Stimulated activated CD4-positive, alpha-beta T cell treated with anti-CD3 and anti-CD28 coated beads, Interleukin-12 subunit alpha, Interleukin-12 subunit beta, amount 100 ng/mL, for 4 hours (primary cell): Measurements from ENCODE around the gene MRAP.
A peak's percentile ranks its signal among the peaks of the same experiment; 100 is the strongest.
"Not testable (repeated sequence)": the region's sequence is repeated elsewhere in the genome, so short reads cannot be mapped to it uniquely, and the experiment has no call there.

ENCODE experiments used
- DNase-seq: peaks from one replicate; pipeline ENCODE4 v3.0.0-alpha.2; 2020

Gene MRAP

DNA sequence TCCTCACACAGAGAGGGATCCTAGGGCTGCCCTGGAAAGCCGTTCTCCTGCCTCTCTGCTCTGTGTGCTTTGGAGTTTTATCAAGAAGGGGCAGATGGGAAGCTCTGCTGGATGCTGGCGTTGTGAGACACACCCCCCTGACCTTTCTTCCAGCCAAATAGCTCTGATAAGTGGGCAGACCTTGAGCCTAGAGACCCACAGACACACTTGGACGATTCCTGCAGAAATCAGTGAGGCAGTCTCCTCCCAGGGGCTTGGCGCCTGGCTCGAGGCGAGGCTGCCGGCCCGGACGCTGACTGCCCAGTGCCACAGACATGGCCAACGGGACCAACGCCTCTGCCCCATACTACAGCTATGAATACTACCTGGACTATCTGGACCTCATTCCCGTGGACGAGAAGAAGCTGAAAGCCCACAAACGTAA is at the start of gene MRAP:
TSS of gene MRAP (plus strand) at position 198 of the 424 bp plus-strand sequence. CDS start at position 315, 117 bp downstream.
- no peak for DNase-seq

DNA sequence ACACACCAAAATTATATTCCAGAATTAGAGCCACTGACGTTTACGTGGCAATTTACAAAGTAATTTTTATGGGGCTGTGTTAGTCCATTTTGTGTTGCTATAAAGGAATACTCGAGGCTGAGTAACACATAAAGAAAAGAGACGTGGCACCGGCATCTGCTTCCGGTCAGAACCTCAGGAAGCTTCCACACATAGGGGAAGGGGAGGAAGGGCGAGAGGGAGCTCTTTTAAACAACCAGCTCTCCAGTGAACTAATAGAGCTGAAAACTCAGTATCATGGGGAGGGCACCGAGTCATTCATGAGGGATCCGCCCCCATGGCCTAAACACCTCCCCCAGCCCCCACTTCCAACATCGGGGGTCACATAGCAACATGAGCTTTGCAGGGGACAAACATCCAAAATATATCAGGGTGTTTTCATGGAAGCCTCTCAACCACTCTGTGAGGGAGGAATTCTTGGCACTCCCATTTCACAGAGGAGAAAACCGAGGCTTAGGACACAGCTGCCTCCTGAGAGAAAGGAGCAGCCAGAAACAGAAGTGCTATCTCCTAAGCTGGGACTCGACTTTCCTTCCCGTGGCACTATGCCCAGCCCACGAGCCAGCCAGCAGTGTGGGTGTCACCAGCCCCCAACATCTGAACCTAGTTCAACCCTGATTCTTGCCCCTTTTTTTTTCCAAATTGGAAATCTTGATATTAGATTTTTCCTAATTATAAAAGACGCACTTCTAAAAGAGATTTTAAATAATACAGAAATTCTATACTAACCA is 49.0 kb upstream of the MRAP start:
- no peak for DNase-seq

GRCh38 chr21:32252136-32252535 is 46.5 kb upstream of the MRAP start:
- no peak for DNase-seq

- no peak for DNase-seq
These were observed 45.4 kb upstream of the MRAP start for GRCh38 chr21:32253215-32253641.

DNA sequence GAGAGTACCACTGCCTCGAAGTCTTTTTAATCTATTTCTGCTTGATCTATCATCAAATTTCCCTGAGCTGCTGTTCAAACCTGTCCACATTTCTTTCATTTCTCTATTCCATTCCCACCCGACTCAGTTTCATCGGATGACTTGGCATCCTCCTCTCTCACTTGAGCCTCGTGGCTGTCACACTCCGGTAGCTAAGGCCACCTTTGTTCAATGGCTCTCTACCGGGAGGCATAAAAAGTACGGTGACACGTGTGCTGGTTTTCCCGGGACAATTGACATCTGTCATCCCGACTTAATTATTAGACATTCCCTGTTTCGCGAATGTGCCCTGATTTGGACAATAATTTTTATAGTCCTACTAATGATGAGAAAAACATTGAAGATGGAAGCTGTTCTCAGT is 42.4 kb upstream of the MRAP start:
- DNase-seq: no peak

DNA sequence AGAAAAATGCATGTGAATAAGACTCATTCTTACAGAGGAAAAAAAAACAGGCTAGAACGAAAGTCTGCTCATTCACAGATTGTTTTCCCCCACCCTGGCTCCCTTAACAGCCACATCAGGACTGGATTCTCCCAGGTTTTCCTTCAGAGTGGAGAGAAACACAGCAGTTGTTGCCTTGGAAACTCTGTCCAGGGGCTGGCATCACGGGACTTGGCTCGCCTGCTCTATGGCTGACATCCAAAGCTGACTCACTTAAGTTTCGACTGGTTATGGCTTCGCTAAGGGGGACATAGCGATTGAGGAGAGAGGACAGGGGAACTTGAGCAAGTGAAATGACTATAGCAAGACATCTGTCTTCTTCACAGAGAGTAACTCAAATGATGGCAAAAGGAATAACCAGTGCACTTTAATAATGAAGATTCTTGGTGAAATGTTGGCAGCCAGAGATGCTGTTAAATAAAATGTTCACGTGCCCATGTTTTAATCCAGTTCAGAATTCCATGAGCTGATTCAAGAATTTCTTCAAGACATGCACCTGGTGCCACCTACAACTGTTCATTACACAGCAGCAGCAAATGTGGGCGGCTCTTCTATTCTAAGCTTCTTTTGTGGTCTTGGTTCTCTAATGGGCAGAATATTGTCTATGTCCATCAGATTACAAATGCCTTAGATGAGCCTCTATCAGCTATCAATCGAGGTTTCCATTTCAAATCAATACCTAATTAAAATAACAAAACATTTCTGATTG is 41.6 kb upstream of the MRAP start:
- no peak for DNase-seq

DNA sequence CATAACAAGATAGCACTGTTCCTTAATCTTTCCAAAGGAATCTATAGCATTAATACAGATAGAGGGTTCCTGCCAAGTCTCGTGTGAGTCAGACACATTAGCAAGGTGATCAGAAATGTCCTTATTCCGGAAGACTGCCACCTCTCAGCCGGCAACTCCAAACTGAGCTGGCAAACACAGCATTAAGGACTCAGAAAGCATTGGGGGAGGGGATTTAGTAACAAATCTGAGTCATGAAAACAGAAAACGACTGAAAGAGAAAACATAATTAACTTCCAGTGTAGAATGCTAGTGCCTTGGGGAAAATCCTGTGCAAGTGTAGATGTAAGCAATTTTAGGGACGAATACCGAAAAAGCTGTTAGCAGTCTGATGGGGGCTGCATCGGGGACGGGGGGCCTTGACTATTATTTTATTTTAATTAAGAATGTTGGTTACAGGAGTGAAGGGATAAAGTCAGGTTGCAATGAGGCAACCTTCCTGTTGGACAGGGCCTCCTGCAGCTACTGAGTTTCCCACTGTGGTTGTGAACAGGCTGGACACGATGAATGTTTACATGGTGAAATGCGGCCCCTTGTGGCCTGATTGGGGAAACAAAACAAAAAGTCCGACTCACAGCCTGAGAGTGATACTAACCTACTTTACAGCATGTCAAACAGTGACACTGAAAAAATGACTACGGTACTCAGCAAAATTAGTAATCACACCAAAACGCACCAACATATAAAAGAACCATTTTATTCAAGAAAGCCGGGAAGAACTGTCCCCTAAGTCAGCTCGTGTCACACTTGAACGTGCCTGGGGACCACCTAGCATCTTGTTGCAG is 40.5 kb upstream of the MRAP start:
- DNase-seq: no peak

DNA sequence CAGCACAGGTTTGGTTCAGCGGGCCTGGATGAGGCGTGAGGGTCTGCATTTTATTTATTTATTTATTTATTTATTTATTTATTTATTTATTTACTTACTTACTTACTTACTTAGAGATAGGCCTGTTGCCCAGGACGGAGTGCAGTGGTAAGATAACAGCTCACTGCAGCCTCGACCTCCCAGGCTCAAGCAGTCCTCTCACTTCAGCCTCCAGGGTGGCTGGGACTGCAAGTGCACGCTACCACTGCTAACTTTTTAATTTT is 39.9 kb upstream of the MRAP start:
- DNase-seq: not testable (repeated sequence)

DNA sequence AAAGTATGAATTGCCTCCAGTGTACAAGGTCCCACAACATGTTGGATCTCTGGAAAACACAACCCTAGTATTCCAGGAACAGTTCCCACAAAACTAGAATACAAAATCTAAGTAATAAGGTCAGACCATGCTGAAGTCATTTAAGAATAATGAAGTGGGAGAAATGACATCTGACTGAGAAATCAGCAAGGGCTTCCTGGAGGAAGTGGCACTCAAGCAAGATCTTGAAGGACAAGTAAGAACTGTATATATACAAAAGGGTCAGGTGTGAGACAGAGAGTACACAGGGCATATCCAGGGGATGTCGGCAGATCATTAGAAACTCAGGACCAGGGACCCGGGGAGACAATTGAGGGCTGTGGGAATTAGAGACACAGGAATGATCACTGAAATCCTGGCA is 38.5 kb upstream of the MRAP start:
- DNase-seq: no peak

GRCh38 chr21:32261929-32262328 is 36.7 kb upstream of the MRAP start:
- DNase-seq: no peak

DNA sequence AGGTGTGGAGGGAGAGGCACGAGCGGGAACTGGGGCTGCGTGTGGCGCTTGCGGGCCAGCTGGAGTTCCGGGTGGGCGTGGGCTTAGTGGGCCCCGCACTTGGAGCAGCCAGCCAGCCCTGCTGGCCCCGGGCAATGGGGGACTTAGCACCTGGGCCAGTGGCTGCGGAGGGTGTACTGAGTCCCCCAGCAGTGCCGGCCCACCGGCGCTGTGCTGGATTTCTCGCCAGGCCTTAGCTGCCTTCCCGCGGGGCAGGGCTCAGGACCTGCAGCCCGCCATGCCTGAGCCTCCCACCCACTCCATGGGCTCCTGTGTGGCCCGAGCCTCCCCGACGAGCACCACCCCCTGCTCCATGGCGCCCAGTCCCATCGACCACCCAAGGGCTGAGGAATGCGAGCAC is 33.3 kb upstream of the MRAP start:
- not testable (repeated sequence) for DNase-seq

DNA sequence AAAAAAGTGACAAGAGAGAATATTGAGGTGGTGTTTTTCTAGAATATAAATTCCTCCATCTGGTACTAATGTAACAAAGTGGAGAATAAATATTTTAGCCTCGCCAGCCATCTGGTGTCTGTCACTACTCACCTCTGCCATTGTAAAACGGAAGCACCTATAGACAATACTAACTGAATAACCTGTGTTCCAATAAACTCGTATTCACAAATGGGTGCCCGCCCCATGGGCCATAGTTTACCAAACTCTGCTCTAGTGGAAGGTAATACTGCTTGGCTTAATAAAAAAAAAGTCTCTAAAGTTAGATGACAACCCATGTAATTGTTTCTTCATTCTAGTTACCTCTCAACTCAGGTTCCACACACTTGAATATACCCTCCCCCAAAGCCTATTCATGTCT is 27.9 kb upstream of the MRAP start:
- no peak for DNase-seq

GRCh38 chr21:32276671-32277070 is 22.0 kb upstream of the MRAP start:
- DNase-seq: no peak

DNA sequence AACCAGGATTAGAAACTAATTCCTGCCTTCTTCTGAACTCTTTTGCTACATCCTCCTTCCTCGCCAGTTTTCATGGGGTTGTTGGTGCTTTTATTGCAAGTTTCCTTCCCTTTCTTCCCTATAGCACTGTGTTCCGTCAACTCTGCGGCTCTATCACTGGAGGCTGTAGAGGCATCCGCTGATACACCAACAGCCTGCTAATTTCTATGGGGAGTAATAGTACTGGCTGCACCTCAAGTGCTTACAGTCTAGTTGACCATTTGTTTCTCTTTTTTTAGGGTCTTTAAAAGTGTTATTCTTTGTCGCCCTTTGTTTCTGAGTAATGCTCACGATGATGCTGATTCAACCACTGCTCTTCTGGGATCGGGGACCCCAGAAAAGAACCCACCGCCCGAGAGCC is 20.6 kb upstream of the MRAP start:
- no peak for DNase-seq

- DNase-seq: peak; percentile 98
These were observed 19.9 kb upstream of the MRAP start, which contains the start of gene MIS18A for GRCh38 chr21:32278518-32279376. MIS18A (minus strand) TSS chr21:32279049; CDS start chr21:32279014, 35 bp downstream.

DNA sequence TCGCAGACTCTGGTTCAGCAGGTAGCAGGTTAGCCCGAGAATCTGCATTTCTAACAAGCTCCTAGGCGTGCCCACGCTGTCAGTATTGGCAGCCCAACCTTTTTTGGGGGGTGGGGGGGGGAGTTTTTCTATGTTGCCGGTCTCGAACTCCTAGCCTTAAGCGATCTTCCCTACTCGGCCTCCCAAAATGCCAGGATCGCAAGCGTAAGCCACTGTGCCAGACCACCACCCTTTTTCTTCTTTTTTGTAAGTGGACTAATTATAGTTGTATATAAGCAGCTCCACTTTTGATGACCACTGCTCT is 19.3 kb upstream of the MRAP start:
- no peak for DNase-seq

DNA sequence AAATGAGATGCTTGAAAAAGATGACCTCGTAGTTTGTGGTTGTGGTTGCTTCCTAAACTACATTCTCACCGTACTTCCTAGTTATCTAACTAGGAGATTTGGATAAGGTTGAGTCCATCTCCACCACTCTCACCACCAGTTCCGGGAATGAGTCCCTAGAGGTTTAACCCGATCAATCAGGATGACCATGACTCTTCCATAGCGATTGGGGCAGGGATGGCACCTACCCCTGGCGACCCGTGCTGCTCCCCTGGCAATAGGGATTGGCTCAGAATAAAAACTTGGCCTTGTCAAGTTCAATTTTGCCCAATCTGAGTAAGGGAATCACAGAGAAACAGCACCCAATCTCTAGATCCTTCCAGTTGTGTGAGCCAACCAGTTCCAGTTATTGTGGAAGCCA is 17.1 kb upstream of the MRAP start:
- no peak for DNase-seq

- no peak for DNase-seq
These were observed 15.7 kb upstream of the MRAP start for GRCh38 chr21:32282992-32283391.

DNA sequence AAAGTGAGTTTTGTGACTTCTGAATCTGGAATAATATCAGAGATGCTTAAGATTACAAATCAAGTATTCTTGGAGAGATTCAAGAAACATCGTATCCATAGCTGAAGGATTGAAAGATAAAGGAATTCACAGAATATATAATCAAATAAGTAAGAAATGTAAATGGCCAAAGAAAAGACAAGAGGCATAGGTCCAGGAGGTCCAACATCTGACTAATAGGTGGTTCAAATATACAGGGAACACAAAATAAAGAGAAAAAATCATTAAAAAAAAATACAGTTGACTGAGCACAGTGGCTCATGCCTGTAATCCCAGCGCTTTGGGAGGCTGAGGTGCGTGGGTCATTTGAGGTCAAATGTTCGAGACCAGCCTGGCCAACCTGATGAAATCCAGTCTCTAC is 13.2 kb upstream of the MRAP start:
- no peak for DNase-seq

DNA sequence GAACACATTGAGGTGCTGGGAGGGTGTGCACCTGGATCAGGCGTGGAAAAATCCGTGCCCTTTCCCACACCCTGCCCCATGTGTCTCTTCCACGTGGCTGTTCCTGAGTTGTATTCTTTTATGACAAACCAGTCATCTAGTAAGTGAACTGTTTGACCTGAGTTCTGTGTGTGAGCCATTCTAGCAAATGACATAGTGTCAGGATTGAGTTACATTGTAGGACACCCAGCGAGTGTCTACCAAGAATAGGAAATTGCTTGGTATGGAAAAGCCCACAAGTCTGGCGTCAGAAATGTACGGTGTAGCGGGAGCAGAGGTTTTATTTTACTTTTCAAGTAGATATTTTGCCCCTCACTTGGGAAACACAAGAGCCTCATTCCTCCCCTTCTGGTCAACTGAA is 1.2 kb upstream of the MRAP start:
- DNase-seq: no peak

DNA sequence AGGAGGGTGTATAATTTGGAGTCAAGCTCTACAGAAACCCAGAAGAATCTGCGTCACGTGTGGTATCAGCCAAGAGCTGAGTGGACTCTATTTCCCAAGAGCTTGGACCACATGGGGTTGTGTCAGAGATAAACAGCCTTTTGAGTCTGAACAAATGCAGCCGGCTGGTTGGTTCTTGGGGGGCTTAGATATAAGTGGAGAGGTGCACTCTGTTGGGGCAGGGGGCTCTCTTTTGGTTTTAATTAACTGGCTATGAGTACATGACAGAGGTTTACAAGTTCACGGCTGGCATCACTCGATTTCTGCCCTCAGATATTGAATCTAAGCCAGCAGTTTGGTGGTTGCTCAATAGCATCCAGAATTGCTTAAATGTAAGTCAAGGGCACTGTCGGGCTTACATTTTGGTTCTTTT is 501 bp upstream of the MRAP start:
- DNase-seq: no peak

GRCh38 chr21:32299695-32300094 is 1.0 kb downstream of the MRAP start:
- no peak for DNase-seq

- DNase-seq: no peak
These were observed 1.5 kb downstream of the MRAP start for GRCh38 chr21:32300117-32300681.
